ENCODE measurements around the gene IL4I1.

The IL4I1 gene

GRCh38 chr19:49894879-49895565 is 1.7 kb downstream of the IL4I1 start:
- CTCF ChIA-PET, result interaction anchor here (1.0 to 1.4 kb wide), 3 partner anchors 13 to 26 kb away, joined by 3 to 4 read pairs (median 3); no protein-coding TSS in a partner anchor
- H3K9me3 Mint-ChIP-seq, result no peaks in the 10 kb centered on the region
- peaks cover 40% of the 10 kb centered on the region for H3K27me3 Mint-ChIP-seq
- H3K4me1 Mint-ChIP-seq, result peaks cover 38% of the 10 kb centered on the region
- no peaks in the 10 kb centered on the region for H3K36me3 Mint-ChIP-seq
- no peak for DNase-seq
- peak overlapping the region; percentile 28 for H3K27ac Mint-ChIP-seq
- no peak overlapping the region for H3K4me3 Mint-ChIP-seq

GRCh38 chr19:49894011-49894664 is 2.5 kb downstream of the IL4I1 start:
- H3K27ac Mint-ChIP-seq, result no peak overlapping the region
- peaks cover 43% of the 10 kb centered on the region for H3K27me3 Mint-ChIP-seq
- peaks cover 42% of the 10 kb centered on the region for H3K4me1 Mint-ChIP-seq
- no peaks in the 10 kb centered on the region for H3K9me3 Mint-ChIP-seq
- no peak for DNase-seq
- H3K4me3 Mint-ChIP-seq, result no peak overlapping the region
- CTCF ChIA-PET, result interaction anchor here (1.4 kb wide), 1 partner anchor 17 kb away, joined by 4 read pairs; no protein-coding TSS in a partner anchor
- peaks cover 2% of the 10 kb centered on the region for H3K36me3 Mint-ChIP-seq

GRCh38 chr19:49892716-49893115 is 4.0 kb downstream of the IL4I1 start:
- Mint-ChIP-seq H3K27ac (no peak overlapping the region), H3K36me3 (peaks cover 2% of the 10 kb centered on the region), H3K9me3 (no peaks in the 10 kb centered on the region), H3K4me1 (peaks cover 37% of the 10 kb centered on the region), H3K4me3 (peak overlapping the region; percentile 26), H3K27me3 (peaks cover 43% of the 10 kb centered on the region)
- no peak for DNase-seq
- CTCF ChIA-PET, result no interaction called here

- CTCF ChIA-PET, result interaction anchor here (1.1 kb wide), 1 partner anchor 82 kb away, joined by 3 read pairs; no protein-coding TSS in a partner anchor
- H3K9me3 Mint-ChIP-seq, result no peaks in the 10 kb centered on the region
- H3K27me3 Mint-ChIP-seq, result peaks cover 43% of the 10 kb centered on the region
- peaks cover 4% of the 10 kb centered on the region for H3K36me3 Mint-ChIP-seq
- no peak overlapping the region for H3K4me3 Mint-ChIP-seq
- peaks cover 24% of the 10 kb centered on the region for H3K4me1 Mint-ChIP-seq
- DNase-seq, result no peak
- peak overlapping the region; percentile 75 for H3K27ac Mint-ChIP-seq
Measured at GRCh38 chr19:49891393-49891792, 5.3 kb downstream of the IL4I1 start.

DNA sequence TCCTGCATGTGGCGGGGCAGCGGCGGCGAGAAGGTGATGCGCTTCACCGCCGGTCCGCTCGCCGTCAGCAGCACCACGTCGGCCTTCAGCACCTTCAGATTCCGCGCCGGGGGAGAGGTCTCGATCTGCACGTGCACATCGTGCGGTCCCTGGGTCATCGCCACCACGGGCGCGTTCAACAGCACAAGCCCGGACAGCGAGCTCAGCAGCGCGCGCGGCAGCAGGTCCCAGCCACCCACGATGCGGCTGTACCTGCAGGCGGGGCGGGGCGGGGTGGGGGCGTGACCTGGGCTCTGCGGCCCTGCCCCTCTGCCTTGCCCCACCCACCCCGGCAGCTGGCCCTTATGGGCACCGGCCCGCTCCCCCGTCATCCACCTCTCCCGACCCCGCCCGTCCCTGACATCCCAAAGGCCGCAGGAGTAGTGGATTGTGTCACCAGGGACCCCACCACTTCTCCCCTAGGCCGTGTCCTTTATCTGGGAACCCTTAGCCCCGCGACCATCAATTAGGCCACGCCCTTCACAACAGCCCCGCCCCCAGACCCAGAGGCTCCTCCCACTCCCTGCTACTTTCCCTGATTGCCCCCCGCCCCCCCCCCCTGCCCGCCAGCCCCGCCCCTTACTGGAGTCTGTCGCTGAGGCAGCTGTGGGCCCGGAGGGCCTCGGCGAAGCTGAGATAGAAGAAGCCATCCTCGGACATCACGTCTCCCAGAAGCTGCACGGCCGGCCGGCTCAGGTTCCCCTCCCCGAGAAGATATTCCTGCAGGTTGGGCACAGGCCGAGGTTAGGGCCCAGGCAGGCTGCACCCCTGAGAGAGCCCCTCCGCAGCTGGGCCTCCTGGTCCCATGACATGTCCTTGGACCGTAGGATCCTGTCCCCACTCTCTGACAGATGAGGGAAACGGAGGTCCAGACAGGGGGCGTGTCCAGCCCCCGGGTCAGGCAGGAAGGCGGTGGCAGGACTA is 6.1 kb downstream of the IL4I1 start:
- H3K36me3 Mint-ChIP-seq, result peaks cover 7% of the 10 kb centered on the region
- peak; percentile 76 for DNase-seq
- H3K9me3 Mint-ChIP-seq, result no peaks in the 10 kb centered on the region
- H3K27me3 Mint-ChIP-seq, result peaks cover 38% of the 10 kb centered on the region
- CTCF ChIA-PET, result interaction anchor here (0.9 kb wide), 1 partner anchor 25 kb away, joined by 3 read pairs; no protein-coding TSS in a partner anchor
- H3K4me1 Mint-ChIP-seq, result peaks cover 17% of the 10 kb centered on the region
- H3K27ac Mint-ChIP-seq, result peak overlapping the region; percentile 45
- peak overlapping the region; percentile 66 for H3K4me3 Mint-ChIP-seq

DNA sequence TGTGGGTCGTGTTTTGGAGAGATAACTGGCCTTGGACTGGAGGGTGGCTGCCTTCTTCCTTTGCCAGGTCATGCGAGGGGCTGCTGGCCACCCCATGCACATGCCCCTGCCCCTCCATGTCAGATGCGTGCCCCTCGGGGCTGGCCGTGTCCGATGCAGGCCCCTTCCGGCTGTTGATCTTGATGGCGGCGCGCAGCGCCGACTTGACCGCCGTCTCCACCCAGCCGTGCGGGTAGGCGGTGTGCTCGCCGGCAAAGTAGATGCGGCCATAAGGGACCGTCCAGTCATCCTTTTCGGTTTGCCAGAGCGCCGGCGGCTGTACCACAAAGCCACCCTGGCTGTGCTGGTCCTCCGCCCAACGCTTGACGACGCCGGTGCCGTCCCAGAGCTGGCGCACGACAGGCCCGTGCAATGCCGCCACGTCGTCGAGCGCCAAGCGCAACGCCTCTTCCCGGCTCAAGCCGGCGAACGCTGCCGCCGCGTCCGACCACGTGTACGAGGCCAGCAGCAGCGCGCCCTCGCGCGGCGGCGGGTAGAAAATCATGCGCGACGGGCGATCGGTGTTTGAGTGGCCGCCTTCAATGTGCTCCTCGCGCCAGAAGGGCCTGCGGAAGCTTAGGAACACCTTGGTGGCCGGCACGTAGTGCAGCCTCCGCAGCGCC is 6.9 kb downstream of the IL4I1 start:
- Mint-ChIP-seq H3K4me1 (peaks cover 14% of the 10 kb centered on the region), H3K36me3 (peaks cover 13% of the 10 kb centered on the region), H3K27me3 (peaks cover 38% of the 10 kb centered on the region), H3K27ac (peak overlapping the region; percentile 45), H3K9me3 (no peaks in the 10 kb centered on the region), H3K4me3 (peak overlapping the region; percentile 66)
- peak; percentile 83 for DNase-seq
- CTCF ChIA-PET, result interaction anchor here (0.5 to 0.9 kb wide), 2 partner anchors 25 to 28 kb away, joined by 3 read pairs; no protein-coding TSS in a partner anchor

- DNase-seq, result no peak
- CTCF ChIA-PET, result no interaction called here
- Mint-ChIP-seq H3K36me3 (peaks cover 18% of the 10 kb centered on the region), H3K4me1 (peaks cover 14% of the 10 kb centered on the region), H3K27me3 (peaks cover 38% of the 10 kb centered on the region), H3K4me3 (no peak overlapping the region), H3K27ac (no peak overlapping the region), H3K9me3 (no peaks in the 10 kb centered on the region)
Measured at GRCh38 chr19:49889038-49889686, 7.5 kb downstream of the IL4I1 start.

GRCh38 chr19:49888510-49888824 is 8.2 kb downstream of the IL4I1 start:
- CTCF ChIA-PET, result interaction anchor here (0.6 kb wide), 1 partner anchor 818 kb away, joined by 3 read pairs; no protein-coding TSS in a partner anchor
- no peak overlapping the region for H3K27ac Mint-ChIP-seq
- DNase-seq, result no peak
- no peaks in the 10 kb centered on the region for H3K9me3 Mint-ChIP-seq
- H3K27me3 Mint-ChIP-seq, result peaks cover 37% of the 10 kb centered on the region
- peaks cover 22% of the 10 kb centered on the region for H3K36me3 Mint-ChIP-seq
- H3K4me3 Mint-ChIP-seq, result no peak overlapping the region
- peaks cover 14% of the 10 kb centered on the region for H3K4me1 Mint-ChIP-seq

- CTCF ChIA-PET, result interaction anchor here (0.6 kb wide), 1 partner anchor 819 kb away, joined by 3 read pairs; no protein-coding TSS in a partner anchor
- no peak overlapping the region for H3K4me3 Mint-ChIP-seq
- H3K27ac Mint-ChIP-seq, result no peak overlapping the region
- H3K27me3 Mint-ChIP-seq, result peaks cover 32% of the 10 kb centered on the region
- peaks cover 28% of the 10 kb centered on the region for H3K36me3 Mint-ChIP-seq
- no peak for DNase-seq
- H3K4me1 Mint-ChIP-seq, result peaks cover 14% of the 10 kb centered on the region
- no peaks in the 10 kb centered on the region for H3K9me3 Mint-ChIP-seq
Measured at GRCh38 chr19:49887665-49888509, 8.8 kb downstream of the IL4I1 start.

DNA sequence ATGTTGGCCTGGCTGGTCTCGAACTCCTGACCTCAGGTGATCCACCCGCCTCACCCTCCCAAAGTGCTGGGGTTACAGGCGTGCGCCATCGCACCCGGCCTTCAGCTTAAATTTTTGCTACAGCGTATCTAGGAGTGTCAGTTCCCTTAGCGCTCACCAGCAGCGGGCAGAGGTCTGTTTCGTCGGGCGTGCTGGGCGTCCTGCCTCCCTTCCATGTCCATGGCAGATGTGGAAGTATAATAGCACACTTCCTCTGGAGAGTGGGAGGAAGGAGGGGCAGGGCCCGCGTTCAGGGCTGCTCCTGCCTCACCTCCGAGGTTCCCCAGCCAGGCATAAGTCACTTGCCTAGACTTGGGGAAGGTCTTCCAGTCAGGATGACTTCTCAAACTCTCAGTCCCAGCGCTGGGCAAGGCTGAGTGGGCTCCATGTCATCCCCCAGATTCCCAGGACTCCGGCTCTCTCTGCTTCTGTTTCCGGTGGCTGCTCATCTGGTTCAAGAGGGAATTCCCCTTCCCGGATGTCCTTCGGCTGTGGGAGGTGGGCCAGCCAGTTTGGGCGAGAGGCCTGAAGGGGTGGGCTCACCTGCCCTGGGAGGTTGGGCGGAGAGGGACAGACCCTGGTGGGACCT is 9.5 kb downstream of the IL4I1 start:
- Mint-ChIP-seq H3K4me1 (peaks cover 10% of the 10 kb centered on the region), H3K27me3 (peaks cover 24% of the 10 kb centered on the region), H3K27ac (no peak overlapping the region), H3K36me3 (peaks cover 31% of the 10 kb centered on the region), H3K4me3 (no peak overlapping the region), H3K9me3 (no peaks in the 10 kb centered on the region)
- DNase-seq, result no peak
- CTCF ChIA-PET, result no interaction called here

DNA sequence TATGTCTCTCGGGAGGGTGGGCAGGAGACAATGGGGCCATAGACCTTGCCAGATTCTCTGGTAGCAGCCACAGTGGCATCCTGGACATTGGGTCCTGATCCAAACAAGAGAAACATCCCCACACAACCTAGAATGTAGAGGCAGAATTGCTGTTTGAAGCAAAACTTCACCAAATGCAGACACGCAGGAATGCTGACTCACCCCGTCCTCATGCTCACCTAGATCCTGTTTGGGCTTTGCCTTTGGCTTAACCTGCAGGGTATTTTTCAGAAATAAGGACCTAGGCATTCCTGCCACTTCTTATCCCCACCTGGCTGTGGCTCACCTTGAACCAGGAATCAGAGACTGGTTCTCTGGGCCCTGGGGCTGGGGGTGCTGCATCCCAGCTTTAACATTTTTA is 11.9 kb downstream of the IL4I1 start:
- Mint-ChIP-seq H3K4me1 (peaks cover 4% of the 10 kb centered on the region), H3K27ac (no peak overlapping the region), H3K36me3 (peaks cover 42% of the 10 kb centered on the region), H3K4me3 (no peak overlapping the region), H3K27me3 (peaks cover under 1% of the 10 kb centered on the region), H3K9me3 (no peaks in the 10 kb centered on the region)
- no peak for DNase-seq
- CTCF ChIA-PET, result interaction anchor here (0.6 kb wide), 1 partner anchor 103 kb away, joined by 3 read pairs; no protein-coding TSS in a partner anchor

GRCh38 chr19:49884109-49884508 is 12.6 kb downstream of the IL4I1 start:
- no peak overlapping the region for H3K27ac Mint-ChIP-seq
- peaks cover 6% of the 10 kb centered on the region for H3K4me1 Mint-ChIP-seq
- DNase-seq, result no peak
- CTCF ChIA-PET, result no interaction called here
- H3K27me3 Mint-ChIP-seq, result no peaks in the 10 kb centered on the region
- no peak overlapping the region for H3K4me3 Mint-ChIP-seq
- no peaks in the 10 kb centered on the region for H3K9me3 Mint-ChIP-seq
- H3K36me3 Mint-ChIP-seq, result peaks cover 43% of the 10 kb centered on the region

Measured in activated naive CD4-positive, alpha-beta T cell treated with anti-CD3 and anti-CD28 coated beads, Interleukin-2, amount 10 ng/mL, durations not matched to agents 7 days and 5 days (primary cell).